A172 (cell line): ENCODE measurements around the gene CD27. TPM values are rescaled to one million over a fixed set of nuclear protein-coding genes. Genes with fewer than 3 reads are reported as not detected.
"Not testable (repeated sequence)": the region's sequence is repeated elsewhere in the genome, so short reads cannot be mapped to it uniquely, and the experiment has no call there.

Experiments
- DNase-seq: peaks from one replicate; pipeline ENCODE4 v3.0.0-alpha.2; 2015; ENCODE audit warnings: low spot score
- total RNA-seq: library from RNA; depleted of rRNA; stranded (reverse); fragments of >200 nt; shearing (Covaris generic); gene quantifications from 2 replicates; pipeline ENCODE4 v1.2.3, GENCODE V29; 2014; rRNA removed

The CD27 gene
- total RNA-seq: not detected in 2 replicates

GRCh38 chr12:6444704-6445688 lies at the start of gene CD27:
CD27 (plus strand) TSS chr12:6444955; CDS start chr12:6445096, 141 bp downstream.
- no peak for DNase-seq

DNA sequence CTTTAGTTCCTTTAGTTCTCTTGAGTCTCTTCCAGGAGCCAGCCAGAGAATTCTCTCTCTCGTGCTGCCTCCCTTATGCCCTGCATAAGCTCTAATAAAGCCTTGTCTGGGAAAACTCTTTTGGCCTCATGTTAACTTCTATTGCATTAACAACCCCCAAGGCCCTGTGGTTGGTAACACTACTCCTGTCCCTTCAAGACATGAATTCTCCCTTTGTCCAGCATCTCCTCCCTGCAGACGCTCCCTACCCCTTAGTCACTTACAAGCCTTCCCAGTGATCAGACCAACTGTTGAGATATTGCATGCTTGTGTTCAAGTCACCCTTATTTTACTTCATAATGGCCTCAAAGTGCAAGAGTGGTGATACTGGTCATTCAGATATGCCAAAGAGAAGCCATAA lies 48.7 kb upstream of the CD27 start:
- DNase-seq: no peak

- no peak for DNase-seq
Measured at GRCh38 chr12:6399884-6400644, 44.7 kb upstream of the CD27 start.

DNA sequence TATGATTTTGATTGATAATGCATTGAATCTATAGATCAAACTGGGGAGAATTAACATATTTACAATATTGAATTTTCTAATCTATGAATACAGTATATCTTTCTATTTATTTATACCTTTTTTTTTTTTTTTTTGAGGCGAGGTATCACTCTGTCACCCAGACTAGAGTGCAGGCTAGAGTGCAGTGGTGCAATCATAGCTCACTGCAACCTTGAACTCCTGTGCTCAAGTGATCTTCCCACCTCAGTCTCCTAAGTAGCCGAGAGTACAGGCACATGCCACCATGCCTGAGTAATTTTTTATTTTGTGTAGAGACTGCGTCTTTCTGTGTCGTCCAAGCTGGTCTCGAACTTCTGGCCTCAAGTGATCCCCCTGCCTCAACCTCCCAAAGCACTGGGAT lies 40.4 kb upstream of the CD27 start:
- no peak for DNase-seq

GRCh38 chr12:6405963-6406362 lies 38.8 kb upstream of the CD27 start:
- no peak for DNase-seq

GRCh38 chr12:6407236-6407954 lies 37.4 kb upstream of the CD27 start:
- DNase-seq: no peak

DNA sequence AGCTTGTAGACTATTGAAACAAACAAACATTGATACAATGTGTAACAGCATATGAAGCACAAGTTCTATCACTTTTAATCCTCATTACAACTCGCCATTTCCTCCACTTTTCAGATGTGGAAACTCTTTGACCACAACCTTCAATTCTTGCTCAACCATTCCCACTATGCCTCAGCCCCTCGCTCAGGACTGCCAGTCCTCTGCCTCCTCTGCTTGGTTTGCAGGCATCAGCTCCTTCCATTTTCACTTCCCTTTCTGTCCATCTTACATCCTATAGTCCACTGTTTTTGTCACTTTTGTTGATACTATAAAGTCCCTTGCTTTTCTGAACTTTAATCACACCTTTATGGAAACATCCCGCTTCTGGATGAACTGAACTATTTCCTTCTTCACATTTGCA lies 28.2 kb upstream of the CD27 start:
- no peak for DNase-seq

DNA sequence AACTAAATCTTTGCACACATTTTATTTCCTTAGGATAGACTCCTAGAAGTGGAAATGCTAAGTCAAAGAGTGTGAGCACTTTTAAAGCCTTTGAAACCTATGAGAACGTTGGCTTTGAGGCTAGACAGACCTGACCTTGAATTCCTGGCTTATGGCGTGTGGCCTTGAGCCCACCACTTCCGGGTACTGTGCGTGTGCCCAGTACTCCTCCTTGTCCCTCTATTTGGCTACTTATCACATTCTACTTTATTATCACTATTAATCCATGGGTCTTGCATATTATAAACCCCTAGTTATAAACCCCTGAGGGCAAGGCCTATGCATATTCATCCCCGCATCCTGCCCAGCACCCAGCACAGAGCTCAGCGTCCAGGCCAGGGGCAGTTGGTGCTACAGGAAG lies 26.0 kb upstream of the CD27 start:
- DNase-seq: no peak

- no peak for DNase-seq
Measured at GRCh38 chr12:6420364-6420763, 24.4 kb upstream of the CD27 start.

DNA sequence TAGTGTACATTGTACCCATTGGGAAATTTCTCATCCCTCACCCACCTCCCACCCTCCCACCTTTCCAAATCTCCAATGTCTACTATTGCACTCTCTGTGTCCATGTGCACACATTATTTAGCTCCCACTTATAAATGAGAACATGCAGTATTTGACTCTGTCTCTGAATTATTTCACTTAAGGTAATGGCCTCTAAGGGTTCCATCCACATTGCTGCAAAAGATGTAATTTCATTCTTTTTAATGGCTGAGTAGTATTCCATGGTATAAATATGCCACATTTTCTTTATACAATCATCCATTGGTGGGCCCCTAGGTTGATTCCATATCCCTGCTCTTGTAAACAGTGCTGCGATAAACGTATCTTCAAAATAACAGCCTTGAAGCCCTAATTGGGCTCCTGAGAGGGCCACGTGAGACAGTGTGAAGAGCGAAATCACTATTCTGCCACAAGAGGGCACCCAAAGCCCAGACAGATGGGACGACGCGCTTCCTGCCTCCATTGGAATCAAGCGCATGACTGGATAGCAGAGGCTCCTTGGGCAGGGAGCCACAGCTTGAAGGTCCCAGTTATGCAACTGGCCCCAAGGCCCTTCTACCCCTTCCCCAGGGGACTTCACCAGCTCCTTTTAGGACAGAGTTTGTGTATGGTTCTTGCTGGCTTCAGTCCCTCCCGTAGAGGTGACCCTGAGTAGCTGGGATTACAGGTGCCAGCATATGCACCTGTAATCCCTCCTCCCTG lies 21.3 kb upstream of the CD27 start:
- DNase-seq: peak; percentile 84

GRCh38 chr12:6424008-6424347 lies 20.8 kb upstream of the CD27 start:
- no peak for DNase-seq

- DNase-seq: no peak
Measured at GRCh38 chr12:6424866-6425265, 19.9 kb upstream of the CD27 start.

DNA sequence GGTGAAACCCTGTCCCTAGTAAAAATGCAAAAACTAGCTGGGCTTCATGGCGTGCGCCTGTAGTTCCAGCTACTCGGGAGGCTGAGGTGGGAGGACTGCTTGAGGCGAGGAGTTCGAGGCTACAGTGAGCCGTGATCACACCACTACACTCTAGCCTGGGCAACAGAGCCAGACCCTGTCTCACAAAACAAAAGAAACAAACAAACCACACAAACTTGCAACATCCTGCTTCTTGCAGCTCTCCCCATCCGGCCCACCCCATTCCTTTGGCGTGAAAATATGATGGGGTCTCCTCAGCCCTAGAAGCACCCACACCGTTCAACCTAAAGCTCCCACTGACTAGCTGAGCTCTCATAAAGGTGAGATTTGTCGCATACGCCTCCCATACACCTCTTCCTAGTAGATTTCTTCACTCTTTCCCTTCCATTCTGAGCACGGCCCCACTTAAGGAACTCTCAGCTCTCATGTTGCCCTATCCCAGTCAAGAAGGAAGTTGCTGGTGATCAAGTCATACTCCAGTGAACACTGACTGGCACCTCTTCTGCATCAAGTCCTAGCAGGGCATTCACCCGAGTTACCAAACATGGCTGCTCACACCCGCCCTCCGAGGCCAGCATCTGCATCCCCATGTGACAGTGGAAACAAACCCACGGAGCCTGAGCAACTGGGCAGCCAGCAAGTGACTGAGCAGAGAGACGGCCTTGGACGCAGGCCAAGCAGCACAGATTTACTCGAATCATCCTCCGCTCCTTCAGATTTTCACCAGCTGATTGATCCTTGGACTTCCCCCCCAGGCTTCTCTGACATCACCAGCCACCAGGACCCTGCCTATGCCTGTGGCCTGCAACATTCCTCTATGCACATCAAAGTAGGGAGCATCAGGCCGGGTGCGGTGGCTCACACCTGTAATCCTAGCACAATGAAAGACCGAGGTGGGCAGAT lies 18.9 kb upstream of the CD27 start:
- DNase-seq: no peak

- no peak for DNase-seq
Measured at GRCh38 chr12:6426882-6427671, 17.7 kb upstream of the CD27 start.

- DNase-seq: not testable (repeated sequence)
Measured at GRCh38 chr12:6427796-6428195, 17.0 kb upstream of the CD27 start.

DNA sequence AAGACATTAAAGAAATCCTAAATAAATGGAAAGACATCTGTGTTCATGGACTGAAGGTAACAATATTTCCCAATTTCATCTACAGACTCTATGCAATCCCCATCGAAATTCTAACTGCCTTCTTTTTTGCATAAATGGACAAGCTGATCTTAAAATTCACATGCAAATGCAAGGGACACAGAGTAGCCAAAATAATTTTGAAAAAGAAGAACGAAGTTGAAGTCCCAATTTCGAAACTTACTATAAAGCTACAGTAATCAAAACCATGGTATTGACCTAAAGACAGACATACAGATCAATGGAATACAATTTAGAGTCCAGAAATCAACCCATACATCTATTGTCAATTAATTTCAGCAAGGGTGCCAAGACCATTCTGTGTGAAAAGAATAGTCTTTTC lies 16.4 kb upstream of the CD27 start:
- no peak for DNase-seq

GRCh38 chr12:6430124-6430989 lies 14.4 kb upstream of the CD27 start:
- peak; percentile 95 for DNase-seq

DNA sequence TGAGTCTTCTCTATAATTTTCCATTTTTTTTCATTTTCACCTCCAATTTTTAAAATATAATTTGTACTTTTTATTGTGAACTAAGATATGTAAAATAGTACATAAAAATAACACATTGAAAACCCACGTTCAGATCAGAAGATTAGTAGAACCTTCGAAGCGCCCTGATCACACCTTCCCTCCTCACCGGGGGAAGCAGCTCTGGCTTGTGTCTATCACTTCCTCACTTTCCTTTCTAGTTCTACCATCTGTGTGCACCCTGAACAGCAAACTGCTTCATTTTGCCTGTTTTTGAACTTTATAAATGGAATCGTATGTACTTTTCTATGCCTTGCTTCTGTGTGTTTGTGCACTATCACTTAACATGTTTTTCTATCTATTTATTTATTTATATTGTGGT lies 11.8 kb upstream of the CD27 start:
- no peak for DNase-seq
